Gastrocnemius medialis (tissue), 4 donors: ENCODE data around the gene BSCL2.

Experiments
- POLR2A ChIP-seq, 2 donors: fragments of 450-650 bp; IDR thresholded peaks; one replicate each; pipeline ENCODE4 v1.6.1; 2017; ENCODE audit warnings: antibody characterized with exemption in 2 of 2, mild to moderate bottlenecking in 2 of 2, moderate library complexity in 2 of 2
- TF ChIP-seq, protein P1 (sequence below), 5 experiments: fragments of 450-650 bp in 3 of 5; fragments of 200-600 bp in 2 of 5; sonication (generic) in 2 of 5; IDR thresholded peaks in 4 of 5; conservative IDR thresholded peaks in 1 of 5; 1 replicate in 4 of 5; 2 replicates in 1 of 5; pipeline ENCODE4 v1.5.1; 2016 to 2019; ENCODE audit warnings: antibody characterized with exemption in 5 of 5, mild to moderate bottlenecking in 3 of 5, moderate library complexity in 3 of 5

DNA sequence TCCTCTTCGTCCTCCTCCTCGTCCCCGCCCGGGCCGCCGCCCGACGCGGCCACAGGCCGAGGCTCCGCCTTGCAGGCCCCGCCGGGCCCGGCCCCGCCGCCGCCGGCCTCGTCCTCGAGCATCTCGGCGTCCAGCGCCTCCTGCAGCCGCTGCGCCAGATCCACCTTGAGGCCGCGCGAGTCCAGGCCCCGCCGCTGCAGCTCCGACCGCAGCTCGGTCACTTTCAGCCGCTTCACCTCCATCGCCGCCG, 19.6 kb upstream of the BSCL2 start:
- TF ChIP-seq, protein P1, sequence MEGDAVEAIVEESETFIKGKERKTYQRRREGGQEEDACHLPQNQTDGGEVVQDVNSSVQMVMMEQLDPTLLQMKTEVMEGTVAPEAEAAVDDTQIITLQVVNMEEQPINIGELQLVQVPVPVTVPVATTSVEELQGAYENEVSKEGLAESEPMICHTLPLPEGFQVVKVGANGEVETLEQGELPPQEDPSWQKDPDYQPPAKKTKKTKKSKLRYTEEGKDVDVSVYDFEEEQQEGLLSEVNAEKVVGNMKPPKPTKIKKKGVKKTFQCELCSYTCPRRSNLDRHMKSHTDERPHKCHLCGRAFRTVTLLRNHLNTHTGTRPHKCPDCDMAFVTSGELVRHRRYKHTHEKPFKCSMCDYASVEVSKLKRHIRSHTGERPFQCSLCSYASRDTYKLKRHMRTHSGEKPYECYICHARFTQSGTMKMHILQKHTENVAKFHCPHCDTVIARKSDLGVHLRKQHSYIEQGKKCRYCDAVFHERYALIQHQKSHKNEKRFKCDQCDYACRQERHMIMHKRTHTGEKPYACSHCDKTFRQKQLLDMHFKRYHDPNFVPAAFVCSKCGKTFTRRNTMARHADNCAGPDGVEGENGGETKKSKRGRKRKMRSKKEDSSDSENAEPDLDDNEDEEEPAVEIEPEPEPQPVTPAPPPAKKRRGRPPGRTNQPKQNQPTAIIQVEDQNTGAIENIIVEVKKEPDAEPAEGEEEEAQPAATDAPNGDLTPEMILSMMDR (IDR thresholded peaks at IDR 0.05 in 4 of 5, conservative IDR thresholded peaks at IDR 0.05 in 1 of 5) = no peak
- no peak for TF ChIP-seq POLR2A (IDR thresholded peaks at IDR 0.05)
